ENCODE results near the gene KLHDC2. TPM values are rescaled to one million over a fixed set of nuclear protein-coding genes. Genes with fewer than 3 reads are reported as not detected.

The KLHDC2 gene
- polyA plus RNA-seq, 1 of the 3 experiments (the other 2 are of a cell fraction), result 41.1 TPM

- Histone ChIP-seq H3K36me3 (replicated peaks in 1 of 2; ENCODE audit: control insufficient read depth in 1 of 2, insufficient read depth in 2 of 2, low read length in 1 of 2) (peaks cover 71 to 96% of the 10 kb centered on the region in 2 experiments), H3K27me3 (ENCODE audit: insufficient read depth) (no peaks in the 10 kb centered on the region), H3K9me3 (no peaks in the 10 kb centered on the region), H3K79me2 (ENCODE audit: insufficient read depth) (peaks cover 8% of the 10 kb centered on the region; the same call in 1 of the 2 replicates), H3K27ac (ENCODE audit: low read depth in 2 of 2, low read length in 1 of 2) (peak overlapping the region in 1 of 2 experiments; percentile 10; a peak in 1 of 4 replicates), H4K20me1 (ENCODE audit: insufficient read depth) (0 out of 2 replicates have a peak, but pooled peaks cover 3% of the 10 kb centered on the region), H3K4me2 (no peak overlapping the region), H2AFZ (ENCODE audit: low read depth) (no peak overlapping the region), H3K9me2 (no peaks in the 10 kb centered on the region), H3K4me3 (ENCODE audit: low read depth in 2 of 2, low read length in 1 of 2) (no peak overlapping the region), H3F3A (replicated peaks; ENCODE audit: insufficient read depth) (peaks cover 55% of the 10 kb centered on the region), H3K4me1 (ENCODE audit: control insufficient read depth in 1 of 2, insufficient read depth in 2 of 2, low read depth in 1 of 2, low read length in 1 of 2) (no peaks in the 10 kb centered on the region), H3K9ac (no peak overlapping the region)
- no peak for DNase-seq
- ChIA-PET POLR2A (no interaction called here), CTCF (no interaction called here)
- TF ChIP-seq USF2 (IDR thresholded peaks at IDR 0.05; ENCODE audit: borderline replicate concordance, low read depth, low read length), result no peak
- no peak for TF ChIP-seq RXRA (IDR thresholded peaks at IDR 0.05; ENCODE audit: borderline replicate concordance, low read depth)
- 100% methylated on average over 2 of the region's 2 CpGs for WGBS (ENCODE audit: low lambda C conversion rate)
Observed at GRCh38 chr14:49786315-49786714, 18.4 kb downstream of the KLHDC2 start.

- Histone ChIP-seq H3K4me3 (ENCODE audit: low read depth in 2 of 2, low read length in 1 of 2) (no peak overlapping the region), H3K27ac (ENCODE audit: low read depth in 2 of 2, low read length in 1 of 2) (no peak overlapping the region), H3K4me1 (ENCODE audit: control insufficient read depth in 1 of 2, insufficient read depth in 2 of 2, low read depth in 1 of 2, low read length in 1 of 2) (no peaks in the 10 kb centered on the region), H3K9me2 (no peaks in the 10 kb centered on the region), H3K4me2 (no peak overlapping the region), H3K79me2 (ENCODE audit: insufficient read depth) (peaks cover 22% of the 10 kb centered on the region; the same call in 1 of the 2 replicates), H2AFZ (ENCODE audit: low read depth) (no peak overlapping the region), H3F3A (replicated peaks; ENCODE audit: insufficient read depth) (peaks cover 23% of the 10 kb centered on the region), H3K36me3 (replicated peaks in 1 of 2; ENCODE audit: control insufficient read depth in 1 of 2, insufficient read depth in 2 of 2, low read length in 1 of 2) (peaks cover 46 to 89% of the 10 kb centered on the region in 2 experiments), H3K9ac (no peak overlapping the region), H3K27me3 (ENCODE audit: insufficient read depth) (no peaks in the 10 kb centered on the region), H4K20me1 (ENCODE audit: insufficient read depth) (no peaks in the 10 kb centered on the region), H3K9me3 (no peaks in the 10 kb centered on the region)
- no peak for TF ChIP-seq EP300 (IDR thresholded peaks at IDR 0.05; ENCODE audit: borderline replicate concordance in 1 of 2, low read depth in 1 of 2, low read length in 1 of 2)
- no peak for TF ChIP-seq ZBTB33 (IDR thresholded peaks at IDR 0.05; ENCODE audit: borderline replicate concordance, low read depth)
- TF ChIP-seq TCF12 (IDR thresholded peaks at IDR 0.05), result no peak
- no peak for TF ChIP-seq IRF3 (IDR thresholded peaks at IDR 0.05; ENCODE audit: low read depth, low read length)
- no peak for TF ChIP-seq MEF2A (IDR thresholded peaks at IDR 0.05; ENCODE audit: borderline replicate concordance, low read depth)
- no peak for TF ChIP-seq SMC3 (IDR thresholded peaks at IDR 0.05; ENCODE audit: low read depth, low read length)
- TF ChIP-seq NFIC (IDR thresholded peaks at IDR 0.05; ENCODE audit: borderline replicate concordance), result no peak
- TF ChIP-seq GABPA (IDR thresholded peaks at IDR 0.05; ENCODE audit: low read depth), result no peak
- no peak for TF ChIP-seq GATA2 (CRISPR knock-in tag; IDR thresholded peaks at IDR 0.05)
- no peak for TF ChIP-seq YY1 (IDR thresholded peaks at IDR 0.05; ENCODE audit: low read depth)
- 0% methylated on average over 1 of the region's 1 CpG for WGBS (ENCODE audit: low lambda C conversion rate)
- POLR2A ChIA-PET, result no interaction called here
- DNase-seq, result no peak
- CTCF ChIA-PET, result interaction anchor here (1.0 kb wide), 1 partner anchor 59 kb away, joined by 4 read pairs; the partner anchor contains the start of gene NEMF
Observed at GRCh38 chr14:49792618-49793017, 24.7 kb downstream of the KLHDC2 start.

Measured in SK-N-SH (cell line).